Left lung (tissue), 10 donors: ENCODE data around the gene TRDN. TPM values are rescaled to one million over a fixed set of nuclear protein-coding genes. Genes with fewer than 3 reads are reported as not detected.
"Not testable (repeated sequence)": the region's sequence is repeated elsewhere in the genome, so short reads cannot be mapped to it uniquely, and the experiment has no call there.

ENCODE experiments used
- ATAC-seq: fragments of 200-7000 bp; cut with Tn5 transposase; one replicate; pipeline ENCODE4 v1.9.1; 2020; ENCODE audit warnings: moderate library complexity
- DNase-seq, 4 donors: peaks; one replicate each; pipeline ENCODE4 v3.0.0-alpha.2; 2013 to 2020
- H3K27ac ChIP-seq, 2 donors: fragments of 200-600 bp; sonication (generic) in 1 of 2; one replicate each; pipeline versions ENCODE4 v1.5.0 to v1.8.0; 2020 to 2021
- H3K27me3 ChIP-seq, 2 donors: fragments of 200-600 bp; sonication (generic) in 1 of 2; one replicate each; pipeline versions ENCODE4 v1.5.0 to v1.8.0; 2020 to 2021
- H3K36me3 ChIP-seq, 2 donors: fragments of 200-600 bp; sonication (generic) in 1 of 2; one replicate each; pipeline versions ENCODE4 v1.5.0 to v1.8.0; 2020 to 2021
- H3K4me1 ChIP-seq, 2 donors: fragments of 200-600 bp; one replicate each; pipeline ENCODE4 v1.8.0; 2021
- H3K4me3 ChIP-seq, 2 donors: fragments of 200-600 bp; sonication (generic) in 1 of 2; one replicate each; pipeline versions ENCODE4 v1.5.0 to v1.8.0; 2020 to 2021; ENCODE audit warnings: mild to moderate bottlenecking in 1 of 2
- H3K9me3 ChIP-seq, 2 donors: fragments of 200-600 bp; sonication (generic) in 1 of 2; one replicate each; pipeline versions ENCODE4 v1.5.0 to v1.8.0; 2020 to 2021
- CTCF ChIP-seq, 2 donors: fragments of 200-600 bp; sonication (generic) in 1 of 2; IDR thresholded peaks; one replicate each; pipeline versions ENCODE4 v1.5.0 to v1.8.0; 2021; ENCODE audit warnings: antibody characterized with exemption in 2 of 2
- intact Hi-C, 2 donors: fragments of 100-400 bp; cut with DNase I; formaldehyde crosslinking; loops; one replicate each; pipeline versions ENCODE4 v1.11.2 to v1.14.2; 2022
- polyA plus RNA-seq, 6 donors: library from polyadenylated mRNA; unstranded; fragments of 120-200 nt; gene quantifications; one replicate each; pipeline ENCODE4 v1.2.1, GENCODE V29; 2013; ENCODE audit not compliant: insufficient read length in 6 of 6
- total RNA-seq, 2 donors: library from RNA; stranded (reverse); fragmentation: NEBNext Ultra II Directional; extraction: Animal tissue kit (Norgen Biotek cat#: 25700); gene quantifications; one replicate each; pipeline ENCODE4 v1.2.1, GENCODE V29; 2021
- donor health status: DM: no; HTN: yes; CAD: no.
- donor health status: DM: no; HTN: no; CAD: no.

The TRDN gene
- total and polyA plus RNA-seq, 8 donors = 0.03 to 0.18 (median 0.11) TPM; not detected in 3

GRCh38 chr6:123329337-123329736 lies 307.4 kb downstream of the TRDN start:
- no peaks in the 10 kb centered on the region for H3K9me3 ChIP-seq
- H3K4me1 ChIP-seq = no peaks in the 10 kb centered on the region
- no peak for ATAC-seq
- H3K27ac ChIP-seq = no peak overlapping the region
- H3K27me3 ChIP-seq = no peaks in the 10 kb centered on the region
- no peak overlapping the region for H3K4me3 ChIP-seq
- no peak for TF ChIP-seq CTCF (IDR thresholded peaks at IDR 0.05)
- intact Hi-C loops = no loop called here
- H3K36me3 ChIP-seq = no peaks in the 10 kb centered on the region
- no peak for DNase-seq

GRCh38 chr6:123323452-123324329 lies 313.1 kb downstream of the TRDN start:
- Histone ChIP-seq H3K27ac (no peak overlapping the region), H3K27me3 (no peaks in the 10 kb centered on the region), H3K36me3 (no peaks in the 10 kb centered on the region), H3K9me3 (no peaks in the 10 kb centered on the region), H3K4me1 (no peaks in the 10 kb centered on the region), H3K4me3 (no peak overlapping the region)
- DNase-seq = peak in 2 of 4 donors; percentile 12 to 41
- no peak for TF ChIP-seq CTCF (IDR thresholded peaks at IDR 0.05)
- ATAC-seq = peak; percentile 30
- intact Hi-C loops = no loop called here

- Histone ChIP-seq H3K27ac (no peak overlapping the region), H3K36me3 (no peaks in the 10 kb centered on the region), H3K27me3 (no peaks in the 10 kb centered on the region), H3K9me3 (no peaks in the 10 kb centered on the region), H3K4me3 (no peak overlapping the region), H3K4me1 (no peaks in the 10 kb centered on the region)
- TF ChIP-seq CTCF (IDR thresholded peaks at IDR 0.05) = no peak
- ATAC-seq = peak; percentile 87
- intact Hi-C loops = no loop called here
- peak in 1 of 4 donors; percentile 19 for DNase-seq
Measured at GRCh38 chr6:123321020-123321419, 315.7 kb downstream of the TRDN start.

GRCh38 chr6:123316733-123317323 lies 319.9 kb downstream of the TRDN start:
- no peaks in the 10 kb centered on the region for H3K27me3 ChIP-seq
- no peak overlapping the region for H3K27ac ChIP-seq
- no peaks in the 10 kb centered on the region for H3K4me1 ChIP-seq
- ATAC-seq (no peak), DNase-seq (peak in 1 of 4 donors; percentile 6)
- TF ChIP-seq CTCF (IDR thresholded peaks at IDR 0.05) = peak; percentile 26 to 54
- no peak overlapping the region for H3K4me3 ChIP-seq
- H3K9me3 ChIP-seq = peaks cover 0 to 4% of the 10 kb centered on the region in 2 donors
- no peaks in the 10 kb centered on the region for H3K36me3 ChIP-seq
- intact Hi-C loops = loop anchor here in 1 of 2 donors (10.0 kb wide), 1 partner anchor 582 kb away; no protein-coding TSS in a partner anchor

GRCh38 chr6:123314459-123314858 lies 322.3 kb downstream of the TRDN start:
- DNase-seq, H3K4me3 ChIP-seq, ATAC-seq: not testable (repeated sequence)

More at GRCh38 chr6:123314459-123314858, 322.3 kb downstream of the TRDN start:
- not testable (repeated sequence) for H3K9me3 ChIP-seq, H3K27me3 ChIP-seq, H3K27ac ChIP-seq, H3K4me1 ChIP-seq, H3K36me3 ChIP-seq
- intact Hi-C loops = loop anchor here in 1 of 2 donors (10.0 kb wide), 1 partner anchor 580 kb away; no protein-coding TSS in a partner anchor
